B cell (primary cell): ENCODE results near the gene SMIM3. TPM values are rescaled to one million over a fixed set of nuclear protein-coding genes. Genes with fewer than 3 reads are reported as not detected.

Experiments used
- ATAC-seq: fragments of 200-7000 bp; cut with Tn5 transposase; one replicate; pipeline ENCODE4 v1.10.0; 2021; ENCODE audit warnings: low read depth, mild to moderate bottlenecking, moderate number of reproducible peaks, moderate library complexity
- CTCF ChIA-PET: fragments of 350-600 bp; sonication (Branson Sonifier 250); formaldehyde crosslinking; loops from one replicate; lab custom pipeline; 2021; ENCODE audit warnings: antibody characterized with exemption, inconsistent platforms; lab: Charles Lee
- POLR2A ChIA-PET: fragments of 350-600 bp; sonication (Branson Sonifier 250); formaldehyde crosslinking; loops from one replicate; lab custom pipeline; 2021; ENCODE audit warnings: antibody characterized with exemption; lab: Charles Lee
- DNase-seq: peaks from one replicate; pipeline ENCODE4 v3.0.0; 2013
- H2AFZ ChIP-seq: 2 replicates; pipeline ENCODE4 v1.6.1; 2012; ENCODE audit warnings: mild to moderate bottlenecking, low read depth, low read length; ENCODE audit not compliant: insufficient read depth, poor library complexity, severe bottlenecking
- H3K27ac ChIP-seq, 2 donors: 1 replicate in 1 of 2; 2 replicates in 1 of 2; pipeline ENCODE4 v1.5.1; 2012 to 2013; ENCODE audit warnings: low read length in 2 of 2, mild to moderate bottlenecking in 2 of 2, moderate library complexity in 1 of 2
- H3K27me3 ChIP-seq, 4 experiments: fragments of 200-600 bp in 1 of 4; sonication (generic) in 1 of 4; replicated peaks in 1 of 4; 1 replicate in 2 of 4; 2 replicates in 2 of 4; pipeline versions ENCODE4 v1.6.1 to v1.7.0; 2013 to 2016; ENCODE audit warnings: low read length in 3 of 4, mild to moderate bottlenecking in 2 of 4, mixed read lengths in 1 of 4, moderate library complexity in 1 of 4; ENCODE audit not compliant: insufficient read depth in 4 of 4, control insufficient read depth in 3 of 4; ENCODE audit errors: control extremely low read depth in 1 of 4
- H3K36me3 ChIP-seq, 2 experiments: replicated peaks in 1 of 2; 1 replicate in 1 of 2; 2 replicates in 1 of 2; pipeline versions ENCODE4 v1.6.1 to v1.7.1; 2013; ENCODE audit warnings: low read length in 1 of 2; ENCODE audit not compliant: insufficient read depth in 2 of 2, control insufficient read depth in 1 of 2; ENCODE audit errors: control extremely low read depth in 1 of 2, extremely low read depth in 1 of 2
- H3K4me1 ChIP-seq, 2 donors: fragments of 200-600 bp in 1 of 2; sonication (generic) in 1 of 2; 1 replicate in 1 of 2; 2 replicates in 1 of 2; pipeline versions ENCODE4 v1.5.1 to v1.6.1; 2013 to 2017; ENCODE audit warnings: low read length in 2 of 2; ENCODE audit not compliant: control insufficient read depth in 2 of 2, insufficient read depth in 2 of 2
- H3K4me2 ChIP-seq: replicated peaks from 2 replicates; pipeline ENCODE3; 2012; ENCODE audit warnings: mild to moderate bottlenecking, low read depth, low read length; ENCODE audit not compliant: poor library complexity, severe bottlenecking
- H3K4me3 ChIP-seq, 5 experiments: fragments of 200-600 bp in 1 of 5; sonication (generic) in 1 of 5; 1 replicate in 3 of 5; 2 replicates in 2 of 5; pipeline versions ENCODE4 v1.5.1 to v1.7.0; 2011 to 2016; ENCODE audit warnings: low read length in 4 of 5, mild to moderate bottlenecking in 4 of 5, low read depth in 2 of 5, control low read depth in 1 of 5, moderate library complexity in 1 of 5; ENCODE audit not compliant: insufficient read depth in 1 of 5; ENCODE audit errors: control extremely low read depth in 1 of 5, extremely low read depth in 1 of 5
- H3K79me2 ChIP-seq: fragments of 200-600 bp; sonication (generic); one replicate; pipeline ENCODE4 v1.6.0; 2016; ENCODE audit warnings: low read length; ENCODE audit not compliant: control insufficient read depth, insufficient read depth
- H3K9ac ChIP-seq: fragments of 200-600 bp; sonication (generic); 2 replicates; pipeline ENCODE4 v1.6.1; 2017; ENCODE audit warnings: mild to moderate bottlenecking, low read length, moderate library complexity
- H3K9me3 ChIP-seq, 3 donors: one replicate each; pipeline versions ENCODE4 v1.6.1 to v1.7.1; 2013; ENCODE audit warnings: low read length in 2 of 3; ENCODE audit not compliant: control insufficient read depth in 2 of 3, insufficient read depth in 1 of 3; ENCODE audit errors: control extremely low read depth in 1 of 3
- H4K20me1 ChIP-seq: 2 replicates; pipeline ENCODE4 v1.6.0; 2012; ENCODE audit warnings: mild to moderate bottlenecking, low read length; ENCODE audit not compliant: insufficient read depth, control insufficient read depth, poor library complexity, severe bottlenecking
- H3K27ac Mint-ChIP-seq: one replicate; pipeline ENCODE4 v1.8.0; 2021; ENCODE audit warnings: mixed read lengths
- H3K27me3 Mint-ChIP-seq: one replicate; pipeline ENCODE4 v1.8.0; 2021; ENCODE audit warnings: mixed read lengths
- H3K4me1 Mint-ChIP-seq: one replicate; pipeline ENCODE4 v1.8.0; 2021; ENCODE audit warnings: mixed read lengths
- H3K4me3 Mint-ChIP-seq: one replicate; pipeline ENCODE4 v1.8.0; 2021; ENCODE audit warnings: mixed read lengths
- H3K9me3 Mint-ChIP-seq: one replicate; pipeline ENCODE4 v1.8.0; 2022; ENCODE audit warnings: mixed read lengths; ENCODE audit not compliant: insufficient read depth
- EZH2 ChIP-seq: IDR thresholded peaks from 2 replicates; pipeline ENCODE4 v1.6.1; 2012; ENCODE audit warnings: borderline replicate concordance, low read depth, mild to moderate bottlenecking, moderate library complexity, low read length; ENCODE audit not compliant: insufficient read depth, poor library complexity, severe bottlenecking
- WGBS: methylation state at CpG from one replicate; pipeline ENCODE4 v1.1.5; 2013; ENCODE audit warnings: missing lambda C conversion rate; ENCODE audit not compliant: insufficient coverage; 5-methylcytosine and 5-hydroxymethylcytosine counted together
- intact Hi-C: fragments of 100-400 bp; cut with micrococcal nuclease; formaldehyde crosslinking; loops from one replicate; pipeline ENCODE4 v1.10.0; 2022
- polyA plus RNA-seq: library from polyadenylated mRNA; depleted of rRNA; stranded (reverse); fragments of >200 nt; gene quantifications from 2 replicates; pipeline ENCODE4 v1.2.3, GENCODE V29; 2012
- total RNA-seq, 2 donors: library from RNA; stranded (reverse); fragments of 120-200 nt in 1 of 2; gene quantifications; 1 replicate in 1 of 2; 2 replicates in 1 of 2; pipeline versions ENCODE4 v1.2.3 to v1.2.4, GENCODE V29; 2013 to 2022
- TF ChIP-seq, protein P1 (sequence below): fragments of 200-600 bp; IDR thresholded peaks from one replicate; pipeline ENCODE4 v1.8.0; 2022; ENCODE audit warnings: antibody characterized with exemption, mild to moderate bottlenecking

SMIM3 gene
- total and polyA plus RNA-seq, 2 donors (not counting 1 experiment from before 2014, with no cell fraction given): 0.37 TPM; not detected in 1

DNA sequence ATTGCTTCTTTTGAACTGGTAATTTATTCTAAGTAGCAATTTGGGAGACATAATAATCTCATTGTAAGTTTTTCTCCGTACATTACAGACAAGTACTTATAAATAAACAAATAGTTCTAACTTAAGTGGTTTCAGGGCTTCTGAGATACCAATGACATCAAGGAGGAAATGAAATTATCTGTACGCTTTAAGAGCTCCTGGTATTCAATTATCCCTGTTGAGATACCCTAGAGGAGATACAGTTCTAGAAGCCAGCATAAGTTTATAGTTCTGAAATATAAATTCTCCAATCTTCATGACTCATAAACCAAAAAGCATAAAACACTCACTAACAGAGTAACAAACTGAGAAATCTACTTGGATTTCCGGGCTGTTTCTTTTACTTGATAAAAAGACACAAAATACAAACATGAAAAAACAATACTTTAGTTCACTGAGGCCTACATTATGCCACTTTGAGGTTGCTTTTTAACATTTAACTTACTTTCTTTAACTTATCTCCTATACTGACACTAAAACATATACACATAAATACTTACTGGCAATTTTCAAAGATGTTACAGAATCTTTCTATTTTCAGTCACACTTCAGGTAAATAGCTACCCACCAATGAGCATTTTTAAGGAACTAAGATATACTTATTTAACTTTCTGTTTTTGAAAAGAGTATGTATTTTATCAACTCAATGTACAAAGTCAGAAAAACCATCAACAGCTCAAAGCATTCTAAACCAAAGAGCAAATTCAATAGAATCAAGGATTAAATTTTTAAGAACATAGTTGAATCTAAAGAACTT is 27.3 kb upstream of the SMIM3 start:
- DNase-seq (no peak), ATAC-seq (no peak)
- Histone ChIP-seq H2AFZ (no peak overlapping the region), H3K9ac (no peak overlapping the region), H3K27me3 (no peaks in the 10 kb centered on the region), H3K4me1 (peaks cover 0 to 10% of the 10 kb centered on the region in 2 donors), H3K4me3 (no peak overlapping the region), H3K4me2 (no peak overlapping the region), H3K27ac (peak overlapping the region in 1 of 2 donors; percentile 37), H4K20me1 (peaks cover 17% of the 10 kb centered on the region), H3K36me3 (peaks cover 24 to 52% of the 10 kb centered on the region in 2 experiments), H3K9me3 (no peaks in the 10 kb centered on the region), H3K79me2 (peaks cover 65% of the 10 kb centered on the region)
- H3K4me3 Mint-ChIP-seq: no peak overlapping the region
- intact Hi-C loops: no loop called here
- ChIA-PET CTCF (interaction anchor here (1.0 kb wide), 1 partner anchor 290 kb away, joined by 3 read pairs; no protein-coding TSS in a partner anchor), POLR2A (no interaction called here)
- no peaks in the 10 kb centered on the region for H3K27me3 Mint-ChIP-seq
- TF ChIP-seq EZH2: no peak
- no CpG with 5 or more reads among the region's 3 CpGs for WGBS
- no peak overlapping the region for H3K27ac Mint-ChIP-seq
- no peaks in the 10 kb centered on the region for H3K9me3 Mint-ChIP-seq
- peaks cover 36% of the 10 kb centered on the region for H3K4me1 Mint-ChIP-seq

DNA sequence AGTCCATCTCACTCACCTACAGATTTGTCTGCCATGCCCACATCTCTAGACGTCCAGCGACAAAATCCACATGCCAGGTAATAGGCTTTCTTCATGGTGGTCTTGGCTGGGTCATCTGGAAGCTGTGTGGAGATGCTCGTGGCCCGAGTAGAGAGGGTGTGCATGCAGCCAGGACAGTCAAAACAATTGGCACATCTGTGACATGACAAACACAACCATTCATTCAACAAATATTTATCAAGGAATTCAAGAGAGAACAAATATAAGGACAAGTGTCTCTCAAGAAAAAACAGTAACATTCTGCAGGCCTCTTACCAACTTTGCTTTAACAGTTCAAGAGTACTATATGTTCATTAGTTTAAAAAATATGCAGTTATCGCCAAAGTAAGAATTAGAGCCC is 25.1 kb upstream of the SMIM3 start:
- H3K9me3 Mint-ChIP-seq: no peaks in the 10 kb centered on the region
- H3K4me3 Mint-ChIP-seq: no peak overlapping the region
- no peak for DNase-seq
- H3K36me3 ChIP-seq: peaks cover 24 to 58% of the 10 kb centered on the region in 2 experiments
- no CpG with 5 or more reads among the region's 5 CpGs for whole genome bisulfite sequencing
- no peaks in the 10 kb centered on the region for H3K27me3 Mint-ChIP-seq
- intact Hi-C loops: no loop called here
- no peak overlapping the region for H3K4me3 ChIP-seq
- ChIA-PET POLR2A (no interaction called here), CTCF (no interaction called here)
- H4K20me1 ChIP-seq: peaks cover 17% of the 10 kb centered on the region
- no peaks in the 10 kb centered on the region for H3K9me3 ChIP-seq
- no peak for ATAC-seq
- no peak overlapping the region for H3K9ac ChIP-seq
- H3K27me3 ChIP-seq: no peaks in the 10 kb centered on the region
- H3K27ac Mint-ChIP-seq: no peak overlapping the region
- no peak overlapping the region for H3K27ac ChIP-seq
- H3K4me2 ChIP-seq: no peak overlapping the region
- H2AFZ ChIP-seq: no peak overlapping the region
- peaks cover 13 to 20% of the 10 kb centered on the region in 2 donors for H3K4me1 ChIP-seq
- peaks cover 41% of the 10 kb centered on the region for H3K4me1 Mint-ChIP-seq
- TF ChIP-seq EZH2: no peak
- TF ChIP-seq, protein P1, sequence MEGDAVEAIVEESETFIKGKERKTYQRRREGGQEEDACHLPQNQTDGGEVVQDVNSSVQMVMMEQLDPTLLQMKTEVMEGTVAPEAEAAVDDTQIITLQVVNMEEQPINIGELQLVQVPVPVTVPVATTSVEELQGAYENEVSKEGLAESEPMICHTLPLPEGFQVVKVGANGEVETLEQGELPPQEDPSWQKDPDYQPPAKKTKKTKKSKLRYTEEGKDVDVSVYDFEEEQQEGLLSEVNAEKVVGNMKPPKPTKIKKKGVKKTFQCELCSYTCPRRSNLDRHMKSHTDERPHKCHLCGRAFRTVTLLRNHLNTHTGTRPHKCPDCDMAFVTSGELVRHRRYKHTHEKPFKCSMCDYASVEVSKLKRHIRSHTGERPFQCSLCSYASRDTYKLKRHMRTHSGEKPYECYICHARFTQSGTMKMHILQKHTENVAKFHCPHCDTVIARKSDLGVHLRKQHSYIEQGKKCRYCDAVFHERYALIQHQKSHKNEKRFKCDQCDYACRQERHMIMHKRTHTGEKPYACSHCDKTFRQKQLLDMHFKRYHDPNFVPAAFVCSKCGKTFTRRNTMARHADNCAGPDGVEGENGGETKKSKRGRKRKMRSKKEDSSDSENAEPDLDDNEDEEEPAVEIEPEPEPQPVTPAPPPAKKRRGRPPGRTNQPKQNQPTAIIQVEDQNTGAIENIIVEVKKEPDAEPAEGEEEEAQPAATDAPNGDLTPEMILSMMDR: no peak
- peaks cover 81% of the 10 kb centered on the region for H3K79me2 ChIP-seq
